ENCODE data around the gene PIEZO2.

DNA sequence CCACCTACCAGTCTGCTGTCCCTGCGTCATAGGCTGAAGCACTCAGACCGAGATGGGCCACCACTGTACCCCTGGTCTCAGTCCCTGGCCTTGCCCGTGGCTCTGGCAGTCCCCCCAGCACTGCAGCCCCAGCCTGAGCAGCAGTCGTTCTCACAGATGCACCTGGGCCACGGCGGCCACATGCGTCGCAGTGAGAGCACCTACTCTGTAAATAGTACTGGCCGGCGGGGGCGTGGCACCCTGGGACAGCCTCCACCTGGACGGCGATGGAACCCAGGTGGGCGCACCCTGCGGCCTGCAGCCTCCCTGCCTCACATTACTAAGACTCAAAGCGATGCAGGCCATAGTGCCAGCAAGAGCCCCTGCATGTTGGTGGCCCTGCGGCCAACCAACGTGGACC, 424.7 kb downstream of the PIEZO2 start:
- TF ChIP-seq, protein P1, sequence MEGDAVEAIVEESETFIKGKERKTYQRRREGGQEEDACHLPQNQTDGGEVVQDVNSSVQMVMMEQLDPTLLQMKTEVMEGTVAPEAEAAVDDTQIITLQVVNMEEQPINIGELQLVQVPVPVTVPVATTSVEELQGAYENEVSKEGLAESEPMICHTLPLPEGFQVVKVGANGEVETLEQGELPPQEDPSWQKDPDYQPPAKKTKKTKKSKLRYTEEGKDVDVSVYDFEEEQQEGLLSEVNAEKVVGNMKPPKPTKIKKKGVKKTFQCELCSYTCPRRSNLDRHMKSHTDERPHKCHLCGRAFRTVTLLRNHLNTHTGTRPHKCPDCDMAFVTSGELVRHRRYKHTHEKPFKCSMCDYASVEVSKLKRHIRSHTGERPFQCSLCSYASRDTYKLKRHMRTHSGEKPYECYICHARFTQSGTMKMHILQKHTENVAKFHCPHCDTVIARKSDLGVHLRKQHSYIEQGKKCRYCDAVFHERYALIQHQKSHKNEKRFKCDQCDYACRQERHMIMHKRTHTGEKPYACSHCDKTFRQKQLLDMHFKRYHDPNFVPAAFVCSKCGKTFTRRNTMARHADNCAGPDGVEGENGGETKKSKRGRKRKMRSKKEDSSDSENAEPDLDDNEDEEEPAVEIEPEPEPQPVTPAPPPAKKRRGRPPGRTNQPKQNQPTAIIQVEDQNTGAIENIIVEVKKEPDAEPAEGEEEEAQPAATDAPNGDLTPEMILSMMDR (IDR thresholded peaks at IDR 0.05): no peak
- TF ChIP-seq ZFX (IDR thresholded peaks at IDR 0.05; ENCODE audit: borderline replicate concordance): no peak
